NCI-H69 (cell line): ENCODE measurements around the gene CLN3.
"Not testable (repeated sequence)": the region's sequence is repeated elsewhere in the genome, so short reads cannot be mapped to it uniquely, and the experiment has no call there.

Experiments used
- DNase-seq: peaks from one replicate; lab custom pipeline; 2025; lab: John Stamatoyannopoulos, UW

CLN3 gene

GRCh38 chr16:28513484-28514181 lies 21.8 kb upstream of the CLN3 start:
- DNase-seq: no peak

GRCh38 chr16:28511801-28512789 lies 20.2 kb upstream of the CLN3 start:
- DNase-seq: no peak

- DNase-seq: no peak
Observed at GRCh38 chr16:28511031-28511430, 19.2 kb upstream of the CLN3 start.

- DNase-seq: no peak
Observed at GRCh38 chr16:28505489-28506137, 13.7 kb upstream of the CLN3 start.

- DNase-seq: peak; percentile 74
Observed at GRCh38 chr16:28504707-28505404, 13.0 kb upstream of the CLN3 start.

GRCh38 chr16:28503470-28504259 lies 11.8 kb upstream of the CLN3 start:
- no peak for DNase-seq

DNA sequence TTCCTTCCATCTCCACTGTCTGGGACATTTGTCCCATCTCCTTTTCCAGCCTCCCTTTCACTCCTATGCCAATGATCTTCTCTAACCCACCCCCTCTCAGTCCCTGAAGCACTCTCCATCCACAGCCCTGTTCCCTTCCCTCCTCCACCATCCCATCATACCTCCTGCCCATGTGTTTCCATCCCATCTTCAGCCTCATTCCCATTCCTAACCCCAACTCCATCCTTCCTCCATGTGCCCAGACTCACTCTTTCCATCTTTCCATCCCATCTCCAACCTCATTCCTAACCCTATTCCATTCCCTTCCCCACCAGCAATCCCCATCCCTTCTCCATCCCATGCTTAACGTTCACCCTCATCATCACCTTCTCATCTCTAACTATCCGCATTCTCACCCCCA lies 10.4 kb upstream of the CLN3 start:
- DNase-seq: no peak

GRCh38 chr16:28501258-28502232 lies 9.7 kb upstream of the CLN3 start:
- no peak for DNase-seq

- DNase-seq: not testable (repeated sequence)
Observed at GRCh38 chr16:28500476-28501180, 8.8 kb upstream of the CLN3 start.

- DNase-seq: no peak
Observed at GRCh38 chr16:28499854-28500253, 8.0 kb upstream of the CLN3 start.

GRCh38 chr16:28498666-28499381 lies 7.0 kb upstream of the CLN3 start:
- DNase-seq: no peak

- no peak for DNase-seq
Observed at GRCh38 chr16:28497861-28498599, 6.2 kb upstream of the CLN3 start.

DNA sequence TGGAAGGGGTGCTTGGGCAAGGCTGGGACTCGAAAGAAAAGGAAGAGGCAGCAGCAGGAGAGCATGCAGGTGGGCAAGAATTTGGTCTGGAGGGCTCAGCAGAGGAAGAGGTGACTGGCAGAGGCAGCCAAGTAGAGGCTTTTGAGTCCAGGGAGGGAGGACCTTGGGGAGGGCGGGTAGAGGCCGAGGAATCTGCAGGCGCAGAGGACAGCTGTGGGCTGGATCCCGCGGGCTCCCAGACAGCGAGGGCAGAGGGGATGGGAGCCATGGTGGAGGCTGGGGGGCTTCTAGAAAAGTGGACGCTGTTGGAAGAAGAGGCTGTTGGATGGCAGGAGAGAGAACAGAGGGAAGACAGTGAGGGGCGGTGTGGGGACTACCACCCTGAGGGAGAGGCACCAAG lies 5.5 kb upstream of the CLN3 start:
- no peak for DNase-seq

GRCh38 chr16:28496844-28497243 lies 5.0 kb upstream of the CLN3 start:
- no peak for DNase-seq

- no peak for DNase-seq
Observed at GRCh38 chr16:28495795-28496749, 4.2 kb upstream of the CLN3 start.

- DNase-seq: no peak
Observed at GRCh38 chr16:28495098-28495793, 3.4 kb upstream of the CLN3 start.
